Karpas-422 (cell line): Measurements from ENCODE around the gene ORAI2. TPM values are rescaled to one million over a fixed set of nuclear protein-coding genes. Genes with fewer than 3 reads are reported as not detected.
"Not testable (repeated sequence)": the region's sequence is repeated elsewhere in the genome, so short reads cannot be mapped to it uniquely, and the experiment has no call there.

ENCODE experiments used
- DNase-seq: peaks from one replicate; pipeline ENCODE4 v3.0.0-alpha.2; 2015
- H2AFZ ChIP-seq: fragments of 200-600 bp; sonication (generic); 2 replicates; pipeline ENCODE4 v1.6.1; 2014; ENCODE audit warnings: antibody characterized with exemption, low read length, mixed read lengths
- H3K27ac ChIP-seq: fragments of 200-600 bp; sonication (generic); 2 replicates; pipeline ENCODE4 v1.5.1; 2014; ENCODE audit warnings: mild to moderate bottlenecking, low read length, moderate library complexity
- H3K27me3 ChIP-seq: fragments of 200-600 bp; sonication (generic); 2 replicates; pipeline ENCODE4 v1.6.1; 2014; ENCODE audit warnings: low read length, mixed read lengths
- H3K36me3 ChIP-seq: fragments of 200-600 bp; sonication (generic); 2 replicates; pipeline ENCODE4 v1.6.1; 2014; ENCODE audit warnings: low read length, mixed read lengths; ENCODE audit not compliant: insufficient read depth
- H3K4me1 ChIP-seq: fragments of 200-600 bp; sonication (generic); 2 replicates; pipeline ENCODE4 v1.6.1; 2014; ENCODE audit warnings: mild to moderate bottlenecking, low read length, mixed read lengths
- H3K4me2 ChIP-seq: fragments of 200-600 bp; sonication (generic); 2 replicates; pipeline ENCODE4 v1.6.1; 2014; ENCODE audit warnings: low read length, low read depth, mild to moderate bottlenecking; ENCODE audit not compliant: poor library complexity, severe bottlenecking
- H3K4me3 ChIP-seq: fragments of 200-600 bp; sonication (generic); 2 replicates; pipeline ENCODE4 v1.5.1; 2014; ENCODE audit warnings: mild to moderate bottlenecking, antibody characterized with exemption, low read length, mixed read lengths
- H3K79me2 ChIP-seq: fragments of 200-600 bp; sonication (generic); 2 replicates; pipeline ENCODE4 v1.6.1; 2014; ENCODE audit warnings: mild to moderate bottlenecking, low read length, mixed read lengths
- H3K9ac ChIP-seq: fragments of 200-600 bp; sonication (generic); 2 replicates; pipeline ENCODE4 v1.6.0; 2014; ENCODE audit warnings: low read length
- H3K9me2 ChIP-seq: fragments of 200-600 bp; sonication (generic), shearing (Covaris generic); replicated peaks from 2 replicates; pipeline ENCODE4 v1.6.0; 2014; ENCODE audit warnings: mild to moderate bottlenecking, low read length, moderate library complexity; ENCODE audit not compliant: insufficient read depth
- H3K9me3 ChIP-seq: fragments of 300-700, 200-600 bp; sonication (generic); 2 replicates; pipeline ENCODE4 v1.6.1; 2014; ENCODE audit warnings: low read length, mixed read lengths
- H4K20me1 ChIP-seq: fragments of 200-600 bp; sonication (generic); 2 replicates; pipeline ENCODE4 v1.6.1; 2014; ENCODE audit warnings: mild to moderate bottlenecking, antibody characterized with exemption, low read length, low read depth; ENCODE audit not compliant: insufficient read depth
- total RNA-seq: library from RNA; depleted of rRNA; stranded (reverse); fragments of >200 nt; shearing (Covaris generic); gene quantifications from 2 replicates; pipeline ENCODE4 v1.2.3, GENCODE V29; 2014; ENCODE audit warnings: low replicate concordance

The ORAI2 gene
- total RNA-seq, 1 experiment from 2014 or later, result 2.8 TPM

DNA sequence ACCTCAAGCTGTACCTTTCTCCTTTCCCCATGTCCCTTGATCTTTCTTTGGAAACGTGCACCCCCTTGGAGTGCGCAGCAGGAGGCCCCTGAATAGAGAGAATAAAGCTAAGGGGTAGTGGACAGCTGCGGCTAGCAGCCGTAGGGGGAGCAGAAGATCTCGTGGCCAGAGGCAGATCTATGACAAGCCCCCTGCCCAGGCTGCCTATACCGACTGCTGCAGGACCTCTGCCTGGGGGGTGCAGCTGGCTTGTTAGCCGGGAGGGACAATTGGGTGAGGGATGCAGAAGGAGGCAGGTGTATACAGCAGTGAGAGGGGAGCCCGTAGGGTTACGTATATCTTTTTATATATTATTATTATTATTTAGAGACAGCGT is 45.8 kb downstream of the ORAI2 start:
- not testable (repeated sequence) for H3K4me2 ChIP-seq, H3K9me2 ChIP-seq, H3K27ac ChIP-seq, H3K27me3 ChIP-seq, H3K4me1 ChIP-seq, H3K9ac ChIP-seq, H3K4me3 ChIP-seq, H2AFZ ChIP-seq, H3K79me2 ChIP-seq, DNase-seq, H4K20me1 ChIP-seq, H3K36me3 ChIP-seq, H3K9me3 ChIP-seq

DNA sequence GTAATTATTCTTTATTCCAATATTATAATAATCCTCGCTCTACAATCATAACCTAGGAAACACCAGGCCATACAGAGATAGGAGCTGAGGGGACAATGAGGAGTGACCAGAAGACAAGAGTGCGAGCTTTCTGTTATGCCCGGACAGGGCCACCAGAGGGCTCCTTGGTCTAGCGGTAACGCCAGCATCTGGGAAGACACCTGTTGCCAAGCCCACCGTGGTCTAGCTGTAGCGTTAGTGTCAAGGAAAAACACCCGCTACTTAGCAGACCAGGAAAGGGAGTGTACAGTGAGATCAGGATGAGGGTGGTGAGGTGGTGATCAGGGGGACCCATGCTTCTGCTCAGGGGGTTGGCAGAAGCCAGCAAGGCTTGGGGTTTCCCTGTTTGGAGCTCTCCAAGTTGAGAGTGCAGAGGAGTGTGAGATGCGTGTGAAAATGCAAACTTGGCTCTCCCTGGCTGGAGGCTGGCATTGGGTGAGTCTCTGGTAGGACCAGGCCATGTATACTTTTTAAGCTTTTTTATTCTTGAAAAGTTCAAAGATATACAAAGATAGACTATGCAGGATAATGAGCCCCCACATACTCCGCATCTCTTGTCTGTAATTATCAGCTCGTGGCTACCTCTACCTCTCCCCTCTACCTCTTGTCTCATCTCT is 46.7 kb downstream of the ORAI2 start:
- not testable (repeated sequence) for DNase-seq, H3K27ac ChIP-seq

DNA sequence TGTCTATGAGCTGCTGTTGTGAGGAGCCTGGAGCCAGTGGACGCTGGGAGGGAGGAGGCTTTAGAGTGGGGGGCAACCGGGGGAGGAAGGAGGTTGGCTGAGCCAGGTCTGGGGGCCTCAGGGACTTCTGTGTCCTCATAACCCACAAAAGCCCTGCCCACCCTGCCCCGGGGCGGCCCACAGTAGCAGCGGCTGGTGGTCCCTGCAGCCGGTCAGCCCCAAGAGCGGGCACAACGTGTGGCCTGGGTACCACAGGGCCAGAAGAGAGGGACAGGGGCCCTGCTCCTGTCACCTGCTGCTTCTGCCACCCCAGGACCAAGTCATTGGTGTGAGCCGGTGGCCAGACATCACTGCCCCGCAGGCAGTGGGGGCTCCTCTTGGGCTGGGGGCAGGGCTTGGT is 48.6 kb downstream of the ORAI2 start:
- H3K27ac ChIP-seq, DNase-seq, H3K27me3 ChIP-seq, H2AFZ ChIP-seq, H3K4me3 ChIP-seq, H4K20me1 ChIP-seq, H3K4me1 ChIP-seq, H3K9ac ChIP-seq, H3K36me3 ChIP-seq, H3K9me3 ChIP-seq, H3K4me2 ChIP-seq, H3K9me2 ChIP-seq, H3K79me2 ChIP-seq: not testable (repeated sequence)

More for the DNA sequence above, 46.7 kb downstream of the ORAI2 start:
- not testable (repeated sequence) for H4K20me1 ChIP-seq, H3K27me3 ChIP-seq, H3K9me3 ChIP-seq, H3K9ac ChIP-seq, H3K79me2 ChIP-seq, H3K4me2 ChIP-seq, H3K4me1 ChIP-seq, H3K36me3 ChIP-seq, H2AFZ ChIP-seq, H3K9me2 ChIP-seq, H3K4me3 ChIP-seq

DNA sequence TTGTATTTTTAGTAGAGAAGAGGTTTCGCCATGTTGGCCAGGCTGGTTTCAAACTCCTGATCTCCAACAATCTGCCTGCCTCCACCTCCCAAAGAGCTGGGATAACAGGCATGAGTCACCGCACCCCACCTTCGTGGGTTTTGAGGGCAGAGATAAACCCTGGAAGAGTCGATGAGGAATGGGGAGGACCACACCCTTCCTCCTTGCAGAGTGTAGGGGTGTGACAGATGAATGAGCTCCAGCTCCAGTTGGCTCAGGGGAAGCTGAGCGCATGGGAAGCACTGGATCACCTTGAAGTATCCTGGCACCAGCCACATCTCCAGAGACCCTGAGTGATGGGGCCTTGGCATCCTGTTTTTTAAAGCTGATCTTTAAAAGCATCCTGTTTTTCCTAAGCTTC is 50.9 kb downstream of the ORAI2 start:
- not testable (repeated sequence) for H3K4me2 ChIP-seq, DNase-seq, H4K20me1 ChIP-seq, H3K27ac ChIP-seq, H3K9me3 ChIP-seq, H3K4me1 ChIP-seq, H3K79me2 ChIP-seq, H2AFZ ChIP-seq, H3K9ac ChIP-seq, H3K27me3 ChIP-seq, H3K36me3 ChIP-seq, H3K4me3 ChIP-seq, H3K9me2 ChIP-seq

DNA sequence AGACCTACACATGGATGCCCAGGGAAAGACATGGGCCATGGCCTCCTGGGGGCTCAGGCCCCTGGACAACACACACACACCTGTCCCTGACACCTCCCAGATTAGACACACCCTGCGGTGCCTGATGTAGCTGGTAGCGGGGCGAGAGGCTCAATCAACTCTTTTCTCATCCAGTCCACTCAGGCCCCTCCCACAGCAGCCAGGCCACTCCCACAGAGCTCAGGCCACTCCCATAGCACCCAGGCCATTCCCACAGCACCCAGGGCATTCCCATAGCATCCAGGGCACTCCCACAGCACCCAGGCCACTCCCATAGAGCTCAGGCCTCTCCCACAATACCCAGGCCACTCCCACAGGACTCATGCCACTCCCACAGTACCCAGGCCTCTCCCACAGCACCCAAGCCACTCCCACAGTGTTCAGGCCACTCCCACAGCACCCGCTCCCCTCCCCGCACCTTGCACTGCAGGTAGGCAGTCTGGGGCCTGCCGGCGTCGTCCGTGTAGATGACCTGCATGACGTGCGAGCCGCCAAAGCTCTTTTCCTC is 57.2 kb downstream of the ORAI2 start:
- not testable (repeated sequence) for H3K4me1 ChIP-seq, H4K20me1 ChIP-seq, H3K4me3 ChIP-seq, DNase-seq, H2AFZ ChIP-seq, H3K9me2 ChIP-seq, H3K79me2 ChIP-seq, H3K9ac ChIP-seq, H3K36me3 ChIP-seq, H3K4me2 ChIP-seq, H3K27ac ChIP-seq, H3K9me3 ChIP-seq, H3K27me3 ChIP-seq

DNA sequence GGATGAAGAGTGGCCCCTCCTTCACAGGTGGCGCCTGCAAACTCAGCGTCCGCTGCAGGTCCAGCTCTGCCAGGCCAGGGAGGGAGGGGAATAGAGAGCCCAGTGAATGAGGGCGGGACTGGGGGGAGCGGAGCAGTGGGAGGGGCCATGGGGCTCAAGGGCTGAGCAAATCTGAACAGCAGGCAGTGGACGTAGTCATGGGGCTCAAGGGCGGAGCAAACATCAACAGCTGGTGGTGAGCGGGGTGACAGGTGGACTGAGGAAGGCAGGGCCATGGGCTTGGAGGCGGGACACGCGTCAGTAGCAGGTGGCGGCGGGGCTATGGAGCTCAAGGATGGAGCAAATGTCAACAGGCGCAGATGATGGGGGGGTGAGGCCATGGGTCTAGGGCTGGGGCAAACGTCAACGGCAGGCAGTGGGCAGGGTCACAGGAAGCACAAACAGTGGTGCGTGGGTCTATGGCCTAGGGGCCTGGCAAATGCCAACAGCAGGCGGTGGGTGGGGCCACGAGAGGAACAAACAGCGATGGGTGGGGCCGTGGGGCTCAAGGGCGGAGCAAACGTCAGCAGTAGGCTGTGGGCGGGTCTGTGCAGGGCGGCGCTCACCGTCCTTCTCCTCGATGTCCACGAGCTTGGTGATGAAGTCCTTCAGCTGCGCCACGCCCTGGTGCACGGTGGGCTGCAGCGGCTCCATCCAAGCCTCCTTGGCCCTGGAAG is 60.0 kb downstream of the ORAI2 start:
- H3K27me3 ChIP-seq, H3K4me2 ChIP-seq, H2AFZ ChIP-seq, H3K9me2 ChIP-seq, H4K20me1 ChIP-seq, H3K36me3 ChIP-seq, H3K4me1 ChIP-seq, DNase-seq, H3K9ac ChIP-seq, H3K27ac ChIP-seq, H3K4me3 ChIP-seq, H3K9me3 ChIP-seq, H3K79me2 ChIP-seq: not testable (repeated sequence)

DNA sequence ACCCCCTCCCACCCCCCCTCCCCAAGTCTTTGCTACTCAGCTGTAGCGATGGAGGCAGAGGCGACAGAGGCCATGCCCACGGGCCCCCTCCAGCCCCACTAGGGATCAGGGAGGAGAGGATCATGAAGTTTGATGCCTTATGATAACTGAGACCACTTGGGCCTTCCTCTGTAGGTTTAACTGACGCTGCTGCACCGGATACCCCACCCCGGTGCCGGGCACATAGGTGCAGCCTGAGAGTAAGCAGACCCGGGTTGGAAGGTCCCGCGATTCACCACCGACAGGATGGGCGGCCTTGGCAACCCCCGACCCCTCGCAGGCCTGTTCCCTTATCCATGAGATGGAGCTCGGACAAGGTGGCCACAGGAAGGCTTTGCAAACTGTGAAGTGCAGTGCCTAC is 60.7 kb downstream of the ORAI2 start:
- not testable (repeated sequence) for H3K36me3 ChIP-seq, H3K27me3 ChIP-seq, DNase-seq, H3K9me3 ChIP-seq, H2AFZ ChIP-seq, H4K20me1 ChIP-seq, H3K9ac ChIP-seq, H3K9me2 ChIP-seq, H3K4me2 ChIP-seq, H3K79me2 ChIP-seq, H3K27ac ChIP-seq, H3K4me1 ChIP-seq, H3K4me3 ChIP-seq

DNA sequence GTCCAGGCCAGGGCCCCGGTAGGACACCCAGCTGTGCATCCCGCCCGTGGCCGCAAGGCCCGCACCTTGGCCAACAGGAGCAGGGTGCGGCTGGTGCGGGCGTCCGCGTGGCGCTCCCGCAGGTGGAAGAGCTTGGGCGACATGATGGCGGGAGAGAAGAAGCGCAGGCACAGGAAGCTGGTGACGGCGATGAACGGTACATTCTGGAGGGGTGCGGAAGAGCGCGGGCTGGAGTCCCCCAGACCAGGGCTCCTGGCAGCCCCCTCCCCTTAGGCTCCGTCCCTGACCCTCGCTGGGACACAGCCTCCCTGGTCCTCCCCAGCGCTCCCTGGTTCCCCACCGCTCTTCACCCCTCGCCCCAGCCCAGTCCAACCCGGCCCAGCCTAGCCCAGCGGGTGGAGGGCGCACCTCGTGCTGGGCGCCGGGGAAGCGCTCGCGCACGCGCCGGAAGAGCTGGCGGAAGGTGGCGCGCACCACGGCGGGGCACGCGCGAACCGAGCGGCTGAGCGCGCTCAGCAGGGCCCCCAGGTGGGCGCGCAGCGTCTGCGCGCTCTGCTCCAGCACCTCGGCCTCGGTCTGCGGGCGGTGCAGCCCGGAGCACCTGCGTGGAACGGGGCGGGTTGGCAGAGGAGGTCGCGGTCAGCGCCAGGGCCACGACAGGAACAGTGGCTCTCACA is 61.2 kb downstream of the ORAI2 start:
- DNase-seq, H3K9me2 ChIP-seq, H3K27me3 ChIP-seq, H3K4me3 ChIP-seq, H3K4me2 ChIP-seq, H3K9me3 ChIP-seq, H4K20me1 ChIP-seq, H3K36me3 ChIP-seq, H2AFZ ChIP-seq, H3K9ac ChIP-seq, H3K27ac ChIP-seq, H3K4me1 ChIP-seq, H3K79me2 ChIP-seq: not testable (repeated sequence)
